ENCODE data around the gene LCN6. TPM values are rescaled to one million over a fixed set of nuclear protein-coding genes. Genes with fewer than 3 reads are reported as not detected.
A peak's percentile ranks its signal among the peaks of the same experiment; 100 is the strongest.

The LCN6 gene
- total RNA-seq, 8 experiments from 2014 or later = 0.41 to 0.76 TPM; not detected in 6

- peaks cover 7 to 22% of the 10 kb centered on the region in 2 donors for H3K4me1 ChIP-seq (replicated peaks in 1 of 2)
- WGBS, 10 experiments = 74 to 92% (median 80%) methylated on average over 1 to 10 of the region's 23 CpGs; no CpG with 5 or more reads in 6 of the 10 experiments
- H3K4me3 ChIP-seq = no peak overlapping the region
- in situ Hi-C loops (cut with MboI; ENCODE audit: low pct_unique_long_range_greater_than_20kb in 2 of 9, low sequenced_read_pairs in 9 of 9, unreplicated experiment in 9 of 9) = no loop called here
- ATAC-seq (replicated peaks in 6 of 8) = no peak
- no peak overlapping the region for H3K27ac ChIP-seq
These were observed 2.8 kb downstream of the LCN6 start for GRCh38 chr9:136745389-136746154.

GRCh38 chr9:136744773-136745172 lies 3.6 kb downstream of the LCN6 start:
- WGBS, 10 experiments = 100% methylated on average over 1 of the region's 18 CpGs; no CpG with 5 or more reads in 9 of the 10 experiments
- in situ Hi-C loops (cut with MboI; ENCODE audit: low pct_unique_long_range_greater_than_20kb in 2 of 9, low sequenced_read_pairs in 9 of 9, unreplicated experiment in 9 of 9) = no loop called here
- Histone ChIP-seq H3K4me3 (no peak overlapping the region), H3K4me1 (replicated peaks in 1 of 2) (peaks cover 7 to 22% of the 10 kb centered on the region in 2 donors), H3K27ac (no peak overlapping the region)
- ATAC-seq (replicated peaks in 6 of 8) = no peak

- no peak for ATAC-seq (replicated peaks in 6 of 8)
- H3K4me1 ChIP-seq (replicated peaks in 1 of 2) = peaks cover 7 to 22% of the 10 kb centered on the region in 2 donors
- no peak overlapping the region for H3K4me3 ChIP-seq
- H3K27ac ChIP-seq = no peak overlapping the region
- in situ Hi-C loops (cut with MboI; ENCODE audit: low pct_unique_long_range_greater_than_20kb in 2 of 9, low sequenced_read_pairs in 9 of 9, unreplicated experiment in 9 of 9) = no loop called here
- WGBS, 10 experiments = 83% methylated on average over 1 of the region's 16 CpGs; no CpG with 5 or more reads in 9 of the 10 experiments
These were observed 4.6 kb downstream of the LCN6 start for GRCh38 chr9:136743639-136744211.

- Histone ChIP-seq H3K4me1 (replicated peaks in 1 of 2) (peaks cover 7 to 22% of the 10 kb centered on the region in 2 donors), H3K4me3 (no peak within 1 kb of the TSS), H3K27ac (no peak within 1 kb of the TSS)
- ATAC-seq (replicated peaks in 6 of 8) = peak; percentile 11 to 71 (median 26)
- in situ Hi-C loops (cut with MboI; ENCODE audit: low pct_unique_long_range_greater_than_20kb in 2 of 9, low sequenced_read_pairs in 9 of 9, unreplicated experiment in 9 of 9) = no loop called here
- 0 to 20% methylated on average over 1 to 2 of the region's 25 CpGs; no CpG with 5 or more reads in 8 of the 10 experiments for WGBS, 10 experiments
These were observed 5.5 kb downstream of the LCN6 start, which contains the start of gene LCN10 for GRCh38 chr9:136742591-136743391. TSS of gene LCN10 (minus strand) at chr9:136742940. CDS start at chr9:136742903, 37 bp downstream.

GRCh38 chr9:136741883-136742571 lies 6.3 kb downstream of the LCN6 start:
- in situ Hi-C loops (cut with MboI; ENCODE audit: low pct_unique_long_range_greater_than_20kb in 2 of 9, low sequenced_read_pairs in 9 of 9, unreplicated experiment in 9 of 9) = no loop called here
- H3K27ac ChIP-seq = no peak overlapping the region
- H3K4me3 ChIP-seq = no peak overlapping the region
- H3K4me1 ChIP-seq (replicated peaks in 1 of 2) = peaks cover 7 to 22% of the 10 kb centered on the region in 2 donors
- WGBS, 10 experiments = 33 to 78% (median 60%) methylated on average over 1 to 3 of the region's 32 CpGs; no CpG with 5 or more reads in 7 of the 10 experiments
- ATAC-seq (replicated peaks in 6 of 8) = peak; percentile 18 to 49 (median 32)

- Histone ChIP-seq H3K4me1 (replicated peaks in 1 of 2) (peaks cover 7 to 22% of the 10 kb centered on the region in 2 donors), H3K4me3 (no peak overlapping the region), H3K27ac (no peak overlapping the region)
- 0 to 92% (median 26%) methylated on average over 1 to 8 of the region's 37 CpGs; no CpG with 5 or more reads in 6 of the 10 experiments for whole genome bisulfite sequencing, 10 experiments
- ATAC-seq (replicated peaks in 6 of 8) = peak; percentile 18 to 71 (median 58)
- in situ Hi-C loops (cut with MboI; ENCODE audit: low pct_unique_long_range_greater_than_20kb in 2 of 9, low sequenced_read_pairs in 9 of 9, unreplicated experiment in 9 of 9) = no loop called here
These were observed 7.1 kb downstream of the LCN6 start for GRCh38 chr9:136740971-136741882.

- no CpG with 5 or more reads among the region's 16 CpGs for WGBS, 10 experiments
- in situ Hi-C loops (cut with MboI; ENCODE audit: low pct_unique_long_range_greater_than_20kb in 2 of 9, low sequenced_read_pairs in 9 of 9, unreplicated experiment in 9 of 9) = no loop called here
- H3K4me3 ChIP-seq = no peak overlapping the region
- H3K4me1 ChIP-seq (replicated peaks in 1 of 2) = peaks cover 7 to 22% of the 10 kb centered on the region in 2 donors
- peak in 3 of 8 experiments; percentile 0 to 12 (median 1) for ATAC-seq (replicated peaks in 6 of 8)
- H3K27ac ChIP-seq = no peak overlapping the region
These were observed 7.8 kb downstream of the LCN6 start for GRCh38 chr9:136740491-136740890.

GRCh38 chr9:136740069-136740468 lies 8.3 kb downstream of the LCN6 start:
- peaks cover 7 to 22% of the 10 kb centered on the region in 2 donors for H3K4me1 ChIP-seq (replicated peaks in 1 of 2)
- in situ Hi-C loops (cut with MboI; ENCODE audit: low pct_unique_long_range_greater_than_20kb in 2 of 9, low sequenced_read_pairs in 9 of 9, unreplicated experiment in 9 of 9) = no loop called here
- H3K4me3 ChIP-seq = no peak overlapping the region
- ATAC-seq (replicated peaks in 6 of 8) = no peak
- WGBS, 10 experiments = 93 to 100% methylated on average over 1 to 3 of the region's 11 CpGs; no CpG with 5 or more reads in 8 of the 10 experiments
- no peak overlapping the region for H3K27ac ChIP-seq

GRCh38 chr9:136739509-136739908 lies 8.8 kb downstream of the LCN6 start:
- Histone ChIP-seq H3K4me3 (no peak overlapping the region), H3K27ac (no peak overlapping the region), H3K4me1 (replicated peaks in 1 of 2) (peaks cover 7 to 22% of the 10 kb centered on the region in 2 donors)
- no peak for ATAC-seq (replicated peaks in 6 of 8)
- in situ Hi-C loops (cut with MboI; ENCODE audit: low pct_unique_long_range_greater_than_20kb in 2 of 9, low sequenced_read_pairs in 9 of 9, unreplicated experiment in 9 of 9) = no loop called here
- WGBS, 10 experiments = 31 to 100% (median 60%) methylated on average over 1 to 12 of the region's 23 CpGs; no CpG with 5 or more reads in 2 of the 10 experiments

GRCh38 chr9:136738960-136739359 lies 9.4 kb downstream of the LCN6 start:
- Histone ChIP-seq H3K4me3 (no peak overlapping the region), H3K27ac (no peak overlapping the region), H3K4me1 (replicated peaks in 1 of 2) (peaks cover 7 to 22% of the 10 kb centered on the region in 2 donors)
- 40 to 92% (median 80%) methylated on average over 1 to 9 of the region's 20 CpGs; no CpG with 5 or more reads in 7 of the 10 experiments for WGBS, 10 experiments
- no peak for ATAC-seq (replicated peaks in 6 of 8)
- in situ Hi-C loops (cut with MboI; ENCODE audit: low pct_unique_long_range_greater_than_20kb in 2 of 9, low sequenced_read_pairs in 9 of 9, unreplicated experiment in 9 of 9) = no loop called here

GRCh38 chr9:136735812-136736480 lies 12.4 kb downstream of the LCN6 start:
- WGBS, 10 experiments = 60% methylated on average over 7 of the region's 21 CpGs; no CpG with 5 or more reads in 9 of the 10 experiments

More at GRCh38 chr9:136735812-136736480, 12.4 kb downstream of the LCN6 start:
- Histone ChIP-seq H3K4me3 (no peak overlapping the region), H3K4me1 (replicated peaks in 1 of 2) (peaks cover 2% of the 10 kb centered on the region in 2 donors), H3K27ac (no peak overlapping the region)
- in situ Hi-C loops (cut with MboI; ENCODE audit: low pct_unique_long_range_greater_than_20kb in 2 of 9, low sequenced_read_pairs in 9 of 9, unreplicated experiment in 9 of 9) = no loop called here
- peak in 2 of 8 experiments; percentile 19 to 20 for ATAC-seq (replicated peaks in 6 of 8)

Data from motor neuron (in vitro differentiated cells).